Adipocyte (in vitro differentiated cells): ENCODE results near the gene TBX18.

ENCODE experiments used
- DNase-seq: peaks from one replicate; pipeline ENCODE4 v3.0.0-alpha.2; 2015; ENCODE audit warnings: low read depth
- H3K27me3 ChIP-seq: replicated peaks from 2 replicates; pipeline ENCODE4 v1.7.0; 2013; ENCODE audit warnings: mild to moderate bottlenecking, low read length, moderate library complexity; ENCODE audit not compliant: control insufficient read depth, insufficient read depth
- H3K36me3 ChIP-seq: 2 replicates; pipeline ENCODE4 v1.7.0; 2013; ENCODE audit warnings: low read length, mild to moderate bottlenecking, moderate library complexity; ENCODE audit not compliant: control insufficient read depth, insufficient read depth, severe bottlenecking
- H3K4me1 ChIP-seq: 2 replicates; pipeline ENCODE4 v1.7.0; 2013; ENCODE audit warnings: mild to moderate bottlenecking, low read length, moderate library complexity; ENCODE audit not compliant: control insufficient read depth, insufficient read depth
- H3K4me3 ChIP-seq: 2 replicates; pipeline ENCODE4 v1.7.0; 2013; ENCODE audit warnings: mild to moderate bottlenecking, low read length, moderate library complexity
- H3K9ac ChIP-seq: 2 replicates; pipeline ENCODE4 v1.7.0; 2013; ENCODE audit warnings: mild to moderate bottlenecking, low read length, moderate library complexity
- H3K9me3 ChIP-seq: 2 replicates; pipeline ENCODE4 v1.7.0; 2013; ENCODE audit warnings: mild to moderate bottlenecking, low read length, moderate library complexity; ENCODE audit not compliant: control insufficient read depth

Gene TBX18

DNA sequence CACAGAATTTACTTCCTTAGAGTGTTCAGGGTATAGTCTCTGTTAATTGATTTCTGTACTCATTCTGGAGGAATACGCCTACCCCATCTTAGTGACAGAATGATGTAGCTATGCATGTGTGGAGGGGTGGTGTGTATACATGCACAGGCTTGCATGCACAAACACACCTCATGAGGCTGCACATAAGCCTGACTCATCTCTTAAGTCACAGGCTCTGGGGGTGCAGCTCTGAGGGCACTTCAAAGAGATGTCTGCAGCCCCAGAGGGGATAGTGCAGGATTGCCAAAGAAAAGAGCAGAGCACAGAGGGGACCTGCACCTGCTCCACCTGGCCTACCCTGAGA, 24.6 kb downstream of the TBX18 start:
- DNase-seq = no peak
- H3K9ac ChIP-seq = no peak overlapping the region
- peaks cover 88% of the 10 kb centered on the region for H3K36me3 ChIP-seq
- H3K4me1 ChIP-seq = peaks cover 21% of the 10 kb centered on the region
- H3K9me3 ChIP-seq = no peaks in the 10 kb centered on the region
- no peak overlapping the region for H3K4me3 ChIP-seq
- no peaks in the 10 kb centered on the region for H3K27me3 ChIP-seq

GRCh38 chr6:84738996-84739865, 25.2 kb downstream of the TBX18 start:
- Histone ChIP-seq H3K4me1 (peaks cover 15% of the 10 kb centered on the region), H3K36me3 (peaks cover 92% of the 10 kb centered on the region), H3K27me3 (no peaks in the 10 kb centered on the region), H3K9me3 (no peaks in the 10 kb centered on the region), H3K4me3 (no peak overlapping the region), H3K9ac (no peak overlapping the region)
- no peak for DNase-seq

DNA sequence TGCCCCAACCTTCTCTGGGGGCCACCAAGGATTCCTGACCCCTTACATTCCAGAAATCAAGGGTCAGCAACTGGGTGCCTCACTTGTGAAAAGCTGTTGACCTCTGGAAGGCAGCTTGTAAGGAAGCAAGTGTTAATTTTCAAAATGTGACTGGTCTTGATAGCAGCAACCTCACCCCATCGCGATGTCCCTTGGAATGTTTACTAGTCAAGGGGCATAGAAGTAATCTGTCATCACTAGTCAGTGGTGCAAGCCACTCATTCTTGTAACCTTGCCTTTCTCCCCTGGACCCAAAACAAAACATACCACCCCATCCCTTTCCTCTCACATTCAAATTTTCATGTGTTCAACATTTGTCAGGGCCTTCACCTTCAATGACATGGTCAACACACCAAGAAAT, 30.5 kb downstream of the TBX18 start:
- Histone ChIP-seq H3K27me3 (no peaks in the 10 kb centered on the region), H3K9ac (no peak overlapping the region), H3K36me3 (peaks cover 63% of the 10 kb centered on the region), H3K4me1 (no peaks in the 10 kb centered on the region), H3K9me3 (no peaks in the 10 kb centered on the region), H3K4me3 (no peak overlapping the region)
- no peak for DNase-seq

DNA sequence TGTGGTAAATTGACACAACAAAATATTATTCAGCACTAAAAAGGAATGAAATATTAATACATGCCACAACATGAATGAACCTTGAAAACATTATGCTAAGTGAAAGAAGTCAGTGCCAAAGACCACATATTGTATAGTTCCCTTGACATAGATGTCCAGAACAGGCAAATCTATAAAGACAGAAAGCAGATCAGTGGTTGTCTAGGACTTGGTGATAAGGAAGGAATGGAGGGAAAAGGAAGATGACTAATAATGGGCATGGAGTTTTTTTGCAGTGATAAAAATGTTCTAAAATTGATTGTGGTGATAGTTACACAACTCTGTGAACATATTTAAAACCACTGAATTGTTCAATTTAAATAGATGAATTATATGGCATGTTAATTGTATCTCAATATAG, 32.5 kb downstream of the TBX18 start:
- H3K4me3 ChIP-seq = no peak overlapping the region

GRCh38 chr6:84731401-84731800, 33.0 kb downstream of the TBX18 start:
- peaks cover 42% of the 10 kb centered on the region for H3K36me3 ChIP-seq
- H3K9ac ChIP-seq = no peak overlapping the region
- H3K4me3 ChIP-seq = no peak overlapping the region
- no peaks in the 10 kb centered on the region for H3K4me1 ChIP-seq
- no peaks in the 10 kb centered on the region for H3K9me3 ChIP-seq
- no peak for DNase-seq
- no peaks in the 10 kb centered on the region for H3K27me3 ChIP-seq

More for the DNA sequence above, 32.5 kb downstream of the TBX18 start:
- H3K36me3 ChIP-seq = peaks cover 47% of the 10 kb centered on the region
- no peak for DNase-seq
- H3K4me1 ChIP-seq = no peaks in the 10 kb centered on the region
- H3K9me3 ChIP-seq = no peaks in the 10 kb centered on the region
- H3K9ac ChIP-seq = no peak overlapping the region
- H3K27me3 ChIP-seq = no peaks in the 10 kb centered on the region

DNA sequence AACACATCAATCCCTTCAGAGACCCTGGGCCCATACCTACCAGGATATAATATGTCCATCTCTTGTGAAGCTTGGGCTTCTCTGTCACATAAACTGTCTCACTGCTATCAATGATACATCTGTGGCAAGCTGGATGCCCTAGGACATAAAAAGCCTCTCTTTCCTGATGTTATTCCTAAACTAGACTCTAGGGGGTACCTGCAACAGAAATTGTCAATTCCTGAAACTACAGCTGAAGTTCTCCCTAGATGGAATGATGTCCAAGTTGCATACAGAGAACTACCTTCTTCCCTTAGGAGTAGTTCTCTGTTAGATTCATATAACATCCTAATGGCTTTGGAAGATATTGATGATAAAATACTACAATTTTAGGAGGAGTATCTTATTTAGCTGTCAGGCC, 35.8 kb downstream of the TBX18 start:
- Histone ChIP-seq H3K9me3 (no peaks in the 10 kb centered on the region), H3K36me3 (peaks cover 19% of the 10 kb centered on the region), H3K4me1 (no peaks in the 10 kb centered on the region), H3K4me3 (no peak overlapping the region), H3K9ac (no peak overlapping the region), H3K27me3 (no peaks in the 10 kb centered on the region)
- no peak for DNase-seq

DNA sequence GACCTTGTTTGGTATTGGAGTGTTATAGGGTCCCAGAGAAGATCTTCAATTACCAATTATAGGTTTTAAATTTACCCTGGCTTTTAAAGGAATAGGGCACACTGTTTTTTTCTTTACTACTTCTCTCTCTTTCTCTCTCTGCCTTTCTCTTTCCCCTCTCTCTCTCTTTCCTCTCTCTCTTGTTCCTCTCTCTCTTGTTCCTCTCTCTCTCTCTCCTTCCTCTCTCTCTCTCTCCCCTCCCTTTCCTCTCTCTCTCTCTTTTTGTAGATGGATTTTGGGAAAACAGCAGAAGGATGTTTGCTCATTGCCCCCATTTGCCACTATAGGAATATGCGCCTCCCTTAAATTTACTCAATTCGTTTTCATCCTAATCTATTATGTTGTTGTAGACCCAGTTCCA, 45.2 kb downstream of the TBX18 start:
- DNase-seq = no peak
- Histone ChIP-seq H3K27me3 (no peaks in the 10 kb centered on the region), H3K9me3 (no peaks in the 10 kb centered on the region), H3K36me3 (no peaks in the 10 kb centered on the region), H3K9ac (no peak overlapping the region), H3K4me3 (no peak overlapping the region), H3K4me1 (peaks cover 5% of the 10 kb centered on the region)

- Histone ChIP-seq H3K4me3 (no peak overlapping the region), H3K36me3 (no peaks in the 10 kb centered on the region), H3K9ac (no peak overlapping the region), H3K4me1 (peaks cover 5% of the 10 kb centered on the region), H3K9me3 (no peaks in the 10 kb centered on the region), H3K27me3 (no peaks in the 10 kb centered on the region)
- DNase-seq = no peak
Measured at GRCh38 chr6:84718038-84718955, 46.1 kb downstream of the TBX18 start.

DNA sequence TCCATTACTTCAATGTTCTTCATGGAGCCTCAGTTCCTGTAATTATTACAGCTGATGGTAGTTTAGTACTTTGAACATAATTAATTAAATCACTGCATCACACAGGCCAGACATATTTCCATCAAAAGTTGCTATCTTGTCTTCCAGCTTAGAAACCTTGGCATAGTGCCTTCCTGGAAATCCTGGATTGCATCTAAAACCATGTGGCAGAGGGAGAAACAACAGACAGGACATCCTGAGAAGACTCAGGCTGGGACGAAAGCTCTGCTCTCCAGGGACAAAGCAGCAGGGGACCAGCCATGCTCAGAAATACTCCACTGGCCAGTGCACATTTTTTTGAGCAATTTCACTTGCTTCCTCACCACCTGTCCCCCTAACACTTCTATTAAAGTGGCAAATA, 55.3 kb downstream of the TBX18 start:
- Histone ChIP-seq H3K36me3 (no peaks in the 10 kb centered on the region), H3K9me3 (no peaks in the 10 kb centered on the region), H3K9ac (no peak overlapping the region), H3K27me3 (no peaks in the 10 kb centered on the region), H3K4me3 (no peak overlapping the region), H3K4me1 (no peaks in the 10 kb centered on the region)
- no peak for DNase-seq

- H3K9ac ChIP-seq = no peak overlapping the region
- no peaks in the 10 kb centered on the region for H3K9me3 ChIP-seq
- H3K4me3 ChIP-seq = no peak overlapping the region
- no peaks in the 10 kb centered on the region for H3K36me3 ChIP-seq
- H3K4me1 ChIP-seq = no peaks in the 10 kb centered on the region
- H3K27me3 ChIP-seq = no peaks in the 10 kb centered on the region
- DNase-seq = peak; percentile 32
Measured at GRCh38 chr6:84707171-84707570, 57.2 kb downstream of the TBX18 start.

- no peaks in the 10 kb centered on the region for H3K4me1 ChIP-seq
- no peak overlapping the region for H3K9ac ChIP-seq
- H3K9me3 ChIP-seq = no peaks in the 10 kb centered on the region
- no peak overlapping the region for H3K4me3 ChIP-seq
- no peaks in the 10 kb centered on the region for H3K27me3 ChIP-seq
- no peaks in the 10 kb centered on the region for H3K36me3 ChIP-seq
- no peak for DNase-seq
Measured at GRCh38 chr6:84696166-84696565, 68.2 kb downstream of the TBX18 start.
